ENCODE measurements around the gene EDDM13.
"Not testable (repeated sequence)": the region's sequence is repeated elsewhere in the genome, so short reads cannot be mapped to it uniquely, and the experiment has no call there.

The EDDM13 gene

DNA sequence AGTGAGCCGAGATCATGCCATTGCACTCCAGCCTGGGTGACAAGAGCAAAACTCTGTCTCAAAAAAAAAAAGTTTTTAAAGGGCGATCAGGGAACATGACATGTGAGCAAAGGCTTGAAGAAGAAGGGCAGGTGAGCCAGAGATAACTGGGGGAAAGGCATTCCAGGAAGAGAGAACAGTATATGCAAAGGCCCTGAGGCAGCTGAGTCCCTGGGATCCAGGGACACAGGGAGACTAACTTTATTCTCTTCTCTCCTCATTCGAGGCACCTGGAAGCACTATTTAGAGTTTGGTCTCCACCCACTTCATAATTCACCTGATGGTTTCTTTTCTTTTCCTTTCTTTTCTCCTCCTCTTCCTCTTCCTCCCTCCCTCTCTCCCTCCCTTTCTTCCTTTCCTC lies 24.5 kb downstream of the EDDM13 start:
- CTCF ChIA-PET, result interaction anchor here (1.6 kb wide), 1 partner anchor 13 kb away, joined by 3 read pairs; no protein-coding TSS in a partner anchor
- POLR2A ChIA-PET, result no interaction called here
- no peak for DNase-seq (ENCODE audit: extremely low spot score)
- TF ChIP-seq, protein P1, sequence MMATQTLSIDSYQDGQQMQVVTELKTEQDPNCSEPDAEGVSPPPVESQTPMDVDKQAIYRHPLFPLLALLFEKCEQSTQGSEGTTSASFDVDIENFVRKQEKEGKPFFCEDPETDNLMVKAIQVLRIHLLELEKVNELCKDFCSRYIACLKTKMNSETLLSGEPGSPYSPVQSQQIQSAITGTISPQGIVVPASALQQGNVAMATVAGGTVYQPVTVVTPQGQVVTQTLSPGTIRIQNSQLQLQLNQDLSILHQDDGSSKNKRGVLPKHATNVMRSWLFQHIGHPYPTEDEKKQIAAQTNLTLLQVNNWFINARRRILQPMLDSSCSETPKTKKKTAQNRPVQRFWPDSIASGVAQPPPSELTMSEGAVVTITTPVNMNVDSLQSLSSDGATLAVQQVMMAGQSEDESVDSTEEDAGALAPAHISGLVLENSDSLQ (IDR thresholded peaks at IDR 0.05), result no peak
- TF ChIP-seq ELF4 (IDR thresholded peaks at IDR 0.05) (no peak), NFRKB (IDR thresholded peaks at IDR 0.05) (no peak), FOXK2 (IDR thresholded peaks at IDR 0.05) (no peak), TARDBP (IDR thresholded peaks at IDR 0.05) (no peak), SP1 (IDR thresholded peaks at IDR 0.05) (no peak), CTBP1 (IDR thresholded peaks at IDR 0.05; ENCODE audit: borderline replicate concordance) (no peak), L3MBTL2 (conservative IDR thresholded peaks at IDR 0.05) (no peak), BHLHE40 (IDR thresholded peaks at IDR 0.05; ENCODE audit: borderline replicate concordance) (no peak), ARNT (IDR thresholded peaks at IDR 0.05) (no peak), FOXA1 (IDR thresholded peaks at IDR 0.05) (no peak), FOXM1 (IDR thresholded peaks at IDR 0.05; ENCODE audit: borderline replicate concordance) (no peak)

DNA sequence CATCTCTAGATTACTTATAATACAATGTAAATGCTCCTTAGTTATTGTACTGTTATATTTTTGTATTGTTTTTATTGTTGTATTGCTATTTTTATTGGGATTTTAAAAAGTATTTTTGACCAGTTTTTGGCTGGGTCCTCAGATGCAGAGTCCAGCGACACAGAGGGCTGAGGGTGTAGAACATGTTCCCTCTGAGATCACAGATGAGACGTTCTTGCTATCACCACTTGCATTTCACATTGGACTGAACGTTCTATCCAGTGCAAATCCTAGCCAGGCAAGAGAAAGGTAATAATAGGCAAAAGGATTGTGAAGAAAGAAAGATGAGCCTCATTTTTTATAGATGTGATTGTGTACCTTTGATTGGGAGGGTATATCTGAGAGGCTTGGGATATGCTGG lies 27.1 kb downstream of the EDDM13 start:
- TF ChIP-seq L3MBTL2 (conservative IDR thresholded peaks at IDR 0.05), result no peak
- TF ChIP-seq ARNT (IDR thresholded peaks at IDR 0.05), result no peak
- TF ChIP-seq FOXA1 (IDR thresholded peaks at IDR 0.05), result no peak
- TF ChIP-seq HDGF (IDR thresholded peaks at IDR 0.05; ENCODE audit: borderline replicate concordance), result no peak
- TF ChIP-seq, protein P1 (IDR thresholded peaks at IDR 0.05), result no peak
- CTCF ChIA-PET, result interaction anchor here (0.8 kb wide), 1 partner anchor 10 kb away, joined by 3 read pairs; no protein-coding TSS in a partner anchor
- DNase-seq (ENCODE audit: extremely low spot score), result no peak
- POLR2A ChIA-PET, result no interaction called here

DNA sequence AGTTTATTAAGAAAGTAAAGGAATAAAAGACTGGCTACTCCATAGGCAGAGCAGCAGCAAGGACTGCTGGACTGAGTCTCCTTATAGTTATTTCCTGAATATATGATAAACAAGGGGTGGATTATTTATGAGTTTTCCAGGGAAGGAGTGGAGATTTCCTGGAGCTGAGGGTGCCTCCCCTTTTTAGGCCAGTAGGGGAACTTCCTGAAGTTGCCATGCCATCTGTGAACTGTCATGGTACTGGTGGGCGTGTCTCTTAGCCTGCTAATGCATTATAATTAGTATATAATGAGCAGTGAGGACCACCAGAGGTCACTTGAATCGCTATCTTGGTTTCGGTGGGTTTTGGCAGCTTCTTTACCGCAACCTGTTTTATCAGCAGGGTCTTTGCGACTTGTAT lies 28.6 kb downstream of the EDDM13 start:
- ChIA-PET POLR2A (no interaction called here), CTCF (no interaction called here)
- TF ChIP-seq NFRKB (IDR thresholded peaks at IDR 0.05) (no peak), ZNF384 (IDR thresholded peaks at IDR 0.05) (no peak), ELF4 (IDR thresholded peaks at IDR 0.05) (no peak), FOXM1 (IDR thresholded peaks at IDR 0.05; ENCODE audit: borderline replicate concordance) (no peak)

DNA sequence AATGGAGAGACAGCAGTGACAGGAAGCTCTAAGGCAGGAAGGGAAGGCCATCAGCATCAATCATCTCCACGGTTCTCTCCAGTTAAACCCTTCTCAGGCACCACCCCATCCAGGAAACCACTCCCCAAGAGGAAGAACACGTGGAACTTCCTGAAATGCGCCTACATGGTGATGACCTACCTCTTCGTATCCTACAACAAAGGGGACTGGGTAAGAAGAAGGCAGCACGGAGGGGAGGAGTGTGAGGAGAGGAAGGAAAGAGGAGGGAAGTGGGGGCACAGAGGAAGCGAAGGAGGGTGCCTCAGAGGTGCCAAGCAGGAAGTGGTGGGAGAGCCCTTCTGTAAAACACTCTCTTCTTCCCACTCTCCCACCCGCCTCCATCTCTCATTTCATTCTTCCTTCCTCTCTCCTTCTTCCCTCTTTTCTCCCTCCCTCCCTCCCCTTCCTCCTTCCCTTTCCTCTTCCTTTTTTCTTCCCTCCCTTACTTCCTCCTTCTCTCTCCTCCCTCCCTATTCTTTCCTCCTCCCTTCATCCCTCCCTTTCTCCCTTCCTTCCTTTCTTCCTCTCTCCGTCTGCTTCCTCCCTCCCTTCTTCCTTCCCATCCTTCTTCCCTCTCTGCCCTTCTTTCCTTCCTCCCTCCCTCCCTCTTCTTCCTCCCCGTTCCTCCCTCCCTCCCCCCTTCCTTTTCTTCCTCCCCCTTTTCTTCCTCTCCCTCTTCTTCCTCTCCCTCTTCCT lies 29.5 kb downstream of the EDDM13 start:
- TF ChIP-seq, protein P1 (IDR thresholded peaks at IDR 0.05), result no peak
- TF ChIP-seq LEF1 (IDR thresholded peaks at IDR 0.05; ENCODE audit: borderline replicate concordance) (no peak), FOXM1 (IDR thresholded peaks at IDR 0.05; ENCODE audit: borderline replicate concordance) (no peak), CTBP1 (IDR thresholded peaks at IDR 0.05; ENCODE audit: borderline replicate concordance) (no peak), ARNT (IDR thresholded peaks at IDR 0.05) (no peak), SP1 (IDR thresholded peaks at IDR 0.05) (no peak), L3MBTL2 (conservative IDR thresholded peaks at IDR 0.05) (no peak), FOXA1 (IDR thresholded peaks at IDR 0.05) (no peak), ELF4 (IDR thresholded peaks at IDR 0.05) (no peak), SUZ12 (IDR thresholded peaks at IDR 0.05) (no peak), HDGF (IDR thresholded peaks at IDR 0.05; ENCODE audit: borderline replicate concordance) (no peak), BHLHE40 (IDR thresholded peaks at IDR 0.05; ENCODE audit: borderline replicate concordance) (no peak), ZNF384 (IDR thresholded peaks at IDR 0.05) (no peak), NFRKB (IDR thresholded peaks at IDR 0.05) (no peak), TARDBP (IDR thresholded peaks at IDR 0.05) (no peak), FOXK2 (IDR thresholded peaks at IDR 0.05) (no peak)

More for the DNA sequence above, 28.6 kb downstream of the EDDM13 start:
- DNase-seq (ENCODE audit: extremely low spot score), result no peak

DNA sequence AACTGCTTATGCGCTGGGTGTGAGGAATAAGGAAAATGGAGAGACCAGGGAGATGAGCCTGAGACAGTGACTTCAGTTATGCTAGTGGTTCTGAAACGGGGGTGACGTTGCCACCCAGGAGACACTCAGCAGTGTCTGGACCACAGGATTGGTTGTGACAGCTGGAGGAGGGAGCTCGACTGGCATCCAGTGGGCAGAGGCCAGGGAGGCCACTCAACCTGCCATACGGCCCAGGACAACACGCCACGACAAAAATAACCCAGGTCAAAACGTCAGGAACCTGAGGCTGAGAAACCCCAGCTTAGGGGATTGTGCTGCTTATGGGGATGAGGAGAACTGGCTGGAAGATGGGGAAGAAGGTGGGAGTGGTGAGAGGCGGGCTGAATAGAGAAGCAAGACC lies 31.7 kb downstream of the EDDM13 start:
- ChIA-PET POLR2A (no interaction called here), CTCF (no interaction called here)
- TF ChIP-seq L3MBTL2 (conservative IDR thresholded peaks at IDR 0.05) (no peak), BHLHE40 (IDR thresholded peaks at IDR 0.05; ENCODE audit: borderline replicate concordance) (no peak), NFRKB (IDR thresholded peaks at IDR 0.05) (no peak), TARDBP (IDR thresholded peaks at IDR 0.05) (no peak), HDGF (IDR thresholded peaks at IDR 0.05; ENCODE audit: borderline replicate concordance) (no peak), SUZ12 (IDR thresholded peaks at IDR 0.05) (no peak), ELF4 (IDR thresholded peaks at IDR 0.05) (no peak), ARNT (IDR thresholded peaks at IDR 0.05) (no peak), LEF1 (IDR thresholded peaks at IDR 0.05; ENCODE audit: borderline replicate concordance) (no peak), FOXK2 (IDR thresholded peaks at IDR 0.05) (no peak), SP1 (IDR thresholded peaks at IDR 0.05) (no peak), CTBP1 (IDR thresholded peaks at IDR 0.05; ENCODE audit: borderline replicate concordance) (no peak), ZNF384 (IDR thresholded peaks at IDR 0.05) (no peak), FOXM1 (IDR thresholded peaks at IDR 0.05; ENCODE audit: borderline replicate concordance) (no peak)
- TF ChIP-seq, protein P1 (IDR thresholded peaks at IDR 0.05), result no peak
- DNase-seq (ENCODE audit: extremely low spot score), result no peak

More for the DNA sequence above, 29.5 kb downstream of the EDDM13 start:
- ChIA-PET CTCF (no interaction called here), POLR2A (no interaction called here)
- DNase-seq (ENCODE audit: extremely low spot score), result no peak

DNA sequence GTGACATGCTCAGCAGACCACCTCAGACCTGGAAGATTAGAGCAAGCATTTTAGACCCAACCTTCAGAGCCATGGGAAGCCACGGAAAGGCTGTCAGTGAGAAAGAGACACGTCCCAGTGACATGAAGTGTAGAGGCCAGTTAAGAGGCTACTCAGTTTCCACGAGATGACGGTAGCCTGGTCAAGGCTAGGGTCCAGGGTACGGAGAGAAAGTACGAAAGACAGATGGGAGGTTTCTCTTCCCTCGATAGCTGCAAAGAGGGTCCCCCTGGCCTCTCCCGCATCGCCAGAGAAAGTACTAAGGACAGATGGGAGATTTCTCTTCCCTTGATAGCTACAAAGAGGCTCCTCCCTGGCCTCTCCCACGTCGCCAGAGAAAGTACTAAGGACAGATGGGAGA lies 33.5 kb downstream of the EDDM13 start:
- ChIA-PET POLR2A (no interaction called here), CTCF (no interaction called here)
- TF ChIP-seq SP1 (IDR thresholded peaks at IDR 0.05) (no peak), ZNF384 (IDR thresholded peaks at IDR 0.05) (no peak), NFRKB (IDR thresholded peaks at IDR 0.05) (no peak), LEF1 (IDR thresholded peaks at IDR 0.05; ENCODE audit: borderline replicate concordance) (no peak), CTBP1 (IDR thresholded peaks at IDR 0.05; ENCODE audit: borderline replicate concordance) (no peak)
- TF ChIP-seq, protein P1 (IDR thresholded peaks at IDR 0.05), result no peak
- no peak for DNase-seq (ENCODE audit: extremely low spot score)

DNA sequence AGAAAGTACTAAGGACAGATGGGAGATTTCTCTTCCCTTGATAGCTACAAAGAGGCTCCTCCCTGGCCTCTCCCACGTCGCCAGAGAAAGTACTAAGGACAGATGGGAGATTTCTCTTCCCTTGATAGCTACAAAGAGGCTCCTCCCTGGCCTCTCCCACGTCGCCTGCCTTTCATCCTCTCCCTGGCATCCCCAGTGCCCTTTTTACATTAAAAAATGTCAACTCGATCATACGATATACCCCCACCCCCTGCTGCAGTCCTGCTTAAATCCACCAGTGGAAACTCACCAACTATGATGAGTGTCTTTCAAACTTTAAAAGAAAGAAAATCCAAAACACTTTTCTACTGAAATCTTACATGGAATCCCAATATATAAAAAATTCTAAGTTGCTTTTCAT lies 34.5 kb downstream of the EDDM13 start:
- CTCF ChIA-PET, POLR2A ChIA-PET: not testable (repeated sequence)

More for the DNA sequence above, 34.5 kb downstream of the EDDM13 start:
- not testable (repeated sequence) for DNase-seq (ENCODE audit: extremely low spot score)

All from HEK293T (cell line).